Nephron (organoid): ENCODE results near the gene FGFR2.

ENCODE experiments used
- H3K27ac Mint-ChIP-seq, 3 experiments: 2 replicates each; pipeline ENCODE4 v1.8.0; 2020; ENCODE audit warnings: mixed read lengths in 3 of 3, mild to moderate bottlenecking in 2 of 3, moderate library complexity in 1 of 3
- H3K27me3 Mint-ChIP-seq: 2 replicates; pipeline ENCODE4 v1.8.0; 2021; ENCODE audit warnings: low read depth, mild to moderate bottlenecking, moderate library complexity, mixed read lengths
- H3K36me3 Mint-ChIP-seq: 2 replicates; pipeline ENCODE4 v1.8.0; 2020; ENCODE audit warnings: low read depth, mixed read lengths
- H3K4me1 Mint-ChIP-seq: 2 replicates; pipeline ENCODE4 v1.8.0; 2020; ENCODE audit warnings: mixed read lengths
- H3K4me3 Mint-ChIP-seq, 3 experiments: 2 replicates each; pipeline ENCODE4 v1.8.0; 2020; ENCODE audit warnings: mild to moderate bottlenecking in 3 of 3, mixed read lengths in 3 of 3, moderate library complexity in 2 of 3
- H3K9me3 Mint-ChIP-seq: 2 replicates; pipeline ENCODE4 v1.8.0; 2020; ENCODE audit warnings: mixed read lengths
- CTCF ChIP-seq, 3 experiments: fragments of 200-600 bp; sonication (generic); IDR thresholded peaks; one replicate each; pipeline ENCODE4 v1.5.0; 2021; ENCODE audit warnings: antibody characterized with exemption in 3 of 3; ENCODE audit not compliant: unreplicated experiment in 3 of 3

FGFR2 gene

DNA sequence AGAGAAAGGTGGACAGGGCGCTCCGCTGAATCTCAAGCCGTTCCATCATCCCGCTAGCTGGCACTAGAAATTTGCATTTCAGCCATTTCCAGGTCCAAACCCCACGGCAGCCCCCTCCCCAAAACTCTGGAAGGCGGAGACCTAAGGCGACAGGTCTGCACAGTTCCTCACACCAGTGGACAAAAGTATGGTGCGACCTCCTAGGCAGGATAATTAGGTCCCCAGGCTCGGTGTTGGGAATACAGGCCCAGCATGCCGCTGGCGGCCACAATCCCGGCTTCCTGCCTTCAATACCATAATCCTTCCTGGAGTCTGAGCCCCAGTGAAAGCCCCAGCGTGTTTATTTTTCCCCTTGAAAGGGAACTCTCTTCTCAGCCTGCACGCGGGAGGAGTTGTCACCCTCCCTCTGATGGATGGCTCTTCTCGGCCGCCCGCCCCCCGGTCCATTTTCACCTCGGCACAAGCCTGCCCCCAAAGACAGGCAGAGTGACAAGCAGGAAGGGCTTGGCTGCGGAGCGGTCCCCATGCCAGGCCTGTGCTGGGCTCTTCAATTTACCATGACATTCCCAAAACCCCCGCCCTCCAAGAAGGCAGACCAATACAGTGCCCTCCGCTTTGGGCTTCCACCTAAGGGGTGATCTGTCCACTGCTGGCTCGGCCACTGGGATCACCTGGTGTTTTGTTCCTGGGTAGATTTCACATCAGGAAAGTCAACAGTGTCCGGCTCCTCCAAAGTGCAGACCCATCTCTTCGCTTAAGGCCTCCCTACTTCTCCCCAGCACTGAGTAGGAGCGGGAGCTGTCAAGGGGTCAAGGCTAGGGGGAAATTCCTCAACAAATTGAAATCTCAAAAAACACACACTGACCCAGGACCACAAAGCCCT, 2.2 kb downstream of the FGFR2 start:
- Mint-ChIP-seq H3K4me3 (peak overlapping the region; percentile 90 to 95 (median 94)), H3K27ac (peak overlapping the region; percentile 85 to 93 (median 91)), H3K36me3 (peaks cover 27% of the 10 kb centered on the region), H3K4me1 (peaks cover 39% of the 10 kb centered on the region), H3K27me3 (peaks cover 84% of the 10 kb centered on the region), H3K9me3 (no peaks in the 10 kb centered on the region)
- no peak for TF ChIP-seq CTCF (IDR thresholded peaks at IDR 0.05; ENCODE audit: unreplicated experiment in 3 of 3)

DNA sequence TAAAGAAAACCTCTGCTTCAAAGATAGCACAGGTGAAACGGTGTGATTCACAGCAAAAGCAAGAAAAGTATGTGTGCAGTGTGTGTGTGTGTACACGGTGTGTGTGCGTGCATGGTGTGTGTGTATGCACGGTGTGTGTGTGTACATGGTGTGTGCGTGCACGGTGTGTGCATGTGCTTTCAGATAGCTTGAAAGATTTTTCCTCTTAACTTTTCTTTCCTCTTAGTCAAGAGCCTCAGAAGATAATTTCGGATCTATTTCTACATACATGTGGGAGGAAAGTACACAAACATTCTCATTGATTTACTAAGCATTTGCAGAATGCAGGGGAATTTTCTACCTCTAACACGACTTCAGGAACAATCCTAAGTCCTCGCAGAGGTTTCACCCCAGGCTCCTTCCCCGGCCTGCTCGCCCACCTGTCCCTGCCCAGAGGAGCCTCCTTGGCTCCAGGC, 2.9 kb downstream of the FGFR2 start:
- Mint-ChIP-seq H3K4me3 (peak overlapping the region; percentile 90 to 95 (median 94)), H3K9me3 (no peaks in the 10 kb centered on the region), H3K36me3 (peaks cover 32% of the 10 kb centered on the region)

GRCh38 chr10:121594623-121595350, 3.5 kb downstream of the FGFR2 start:
- peak overlapping the region; percentile 90 to 95 (median 94) for H3K4me3 Mint-ChIP-seq
- peaks cover 44% of the 10 kb centered on the region for H3K4me1 Mint-ChIP-seq
- peaks cover 76% of the 10 kb centered on the region for H3K27me3 Mint-ChIP-seq
- TF ChIP-seq CTCF (IDR thresholded peaks at IDR 0.05; ENCODE audit: unreplicated experiment in 3 of 3): no peak
- no peaks in the 10 kb centered on the region for H3K9me3 Mint-ChIP-seq
- H3K36me3 Mint-ChIP-seq: peaks cover 37% of the 10 kb centered on the region
- H3K27ac Mint-ChIP-seq: peak overlapping the region; percentile 85 to 93 (median 91)

More for the DNA sequence above, 2.9 kb downstream of the FGFR2 start:
- TF ChIP-seq CTCF (IDR thresholded peaks at IDR 0.05; ENCODE audit: unreplicated experiment in 3 of 3): no peak
- H3K27me3 Mint-ChIP-seq: peaks cover 82% of the 10 kb centered on the region
- H3K4me1 Mint-ChIP-seq: peaks cover 44% of the 10 kb centered on the region
- peak overlapping the region; percentile 85 to 93 (median 91) for H3K27ac Mint-ChIP-seq

GRCh38 chr10:121594076-121594475, 4.2 kb downstream of the FGFR2 start:
- TF ChIP-seq CTCF (IDR thresholded peaks at IDR 0.05; ENCODE audit: unreplicated experiment in 3 of 3): no peak
- Mint-ChIP-seq H3K4me1 (peaks cover 44% of the 10 kb centered on the region), H3K27ac (peak overlapping the region in 1 of 3 experiments; percentile 75), H3K36me3 (peaks cover 41% of the 10 kb centered on the region), H3K4me3 (peak overlapping the region in 2 of 3 experiments; percentile 33 to 51), H3K27me3 (peaks cover 69% of the 10 kb centered on the region), H3K9me3 (no peaks in the 10 kb centered on the region)

- no peaks in the 10 kb centered on the region for H3K9me3 Mint-ChIP-seq
- H3K4me3 Mint-ChIP-seq: peak overlapping the region in 1 of 3 experiments; percentile 33
- peaks cover 47% of the 10 kb centered on the region for H3K36me3 Mint-ChIP-seq
- TF ChIP-seq CTCF (IDR thresholded peaks at IDR 0.05; ENCODE audit: unreplicated experiment in 3 of 3): no peak
- H3K4me1 Mint-ChIP-seq: peaks cover 44% of the 10 kb centered on the region
- peaks cover 63% of the 10 kb centered on the region for H3K27me3 Mint-ChIP-seq
- H3K27ac Mint-ChIP-seq: no peak overlapping the region
Measured at GRCh38 chr10:121593281-121594075, 4.8 kb downstream of the FGFR2 start.
